ENCODE results near the gene TMTC1. TPM values are rescaled to one million over a fixed set of nuclear protein-coding genes. Genes with fewer than 3 reads are reported as not detected.

Gene TMTC1
- total RNA-seq, 1 donor from 2014 or later: 35.3 TPM

DNA sequence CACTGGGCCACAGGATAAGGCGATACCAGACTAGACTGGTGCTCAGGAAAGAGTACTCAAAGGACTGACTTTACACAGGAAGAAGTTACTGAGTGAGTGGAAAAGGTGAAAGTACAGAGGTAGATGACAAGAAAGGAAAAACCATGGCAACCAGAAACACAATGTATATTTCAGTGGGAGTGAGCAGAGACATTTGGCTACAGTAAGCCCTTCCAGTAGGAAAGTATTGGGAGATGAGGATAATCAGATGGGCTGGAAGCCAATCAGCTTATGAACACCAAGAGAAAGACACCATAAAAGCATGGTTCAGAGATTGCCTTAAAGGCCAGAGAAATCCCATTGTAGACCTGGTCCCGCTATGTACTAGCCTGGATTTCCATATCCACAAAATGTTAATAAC lies 51.6 kb downstream of the TMTC1 start:
- Mint-ChIP-seq H3K36me3 (ENCODE audit: unreplicated experiment) (peaks cover 14% of the 10 kb centered on the region), H3K4me1 (ENCODE audit: unreplicated experiment) (peaks cover 39% of the 10 kb centered on the region), H3K4me3 (ENCODE audit: unreplicated experiment) (no peak overlapping the region), H3K27me3 (ENCODE audit: unreplicated experiment) (no peaks in the 10 kb centered on the region), H3K9me3 (ENCODE audit: unreplicated experiment) (no peaks in the 10 kb centered on the region), H3K27ac (ENCODE audit: unreplicated experiment) (no peak overlapping the region)
- no peak for DNase-seq (ENCODE audit: extremely low spot score, unreplicated experiment)
- no peak for TF ChIP-seq CTCF (IDR thresholded peaks at IDR 0.05)

DNA sequence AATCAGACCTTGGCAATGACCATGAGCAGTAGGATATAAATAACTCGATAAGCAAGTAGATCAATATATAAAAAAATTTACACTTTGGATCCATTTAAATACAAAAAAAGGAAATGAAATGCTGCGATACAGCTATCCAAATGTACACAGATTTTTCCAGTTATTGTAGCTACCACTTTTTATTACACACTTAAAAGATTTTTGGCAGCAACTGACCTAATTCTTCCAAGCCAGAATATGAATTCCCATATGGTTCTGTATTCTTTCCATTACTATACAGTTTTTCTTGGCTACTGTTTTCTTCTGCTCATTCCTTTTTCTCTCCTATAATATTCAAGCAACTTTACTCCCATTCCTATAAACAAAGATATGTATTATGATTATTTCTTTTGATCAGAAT lies 52.2 kb downstream of the TMTC1 start:
- Mint-ChIP-seq H3K4me1 (ENCODE audit: unreplicated experiment) (peaks cover 44% of the 10 kb centered on the region), H3K27ac (ENCODE audit: unreplicated experiment) (peak overlapping the region; percentile 42), H3K36me3 (ENCODE audit: unreplicated experiment) (peaks cover 12% of the 10 kb centered on the region), H3K27me3 (ENCODE audit: unreplicated experiment) (no peaks in the 10 kb centered on the region), H3K9me3 (ENCODE audit: unreplicated experiment) (no peaks in the 10 kb centered on the region), H3K4me3 (ENCODE audit: unreplicated experiment) (no peak overlapping the region)
- DNase-seq (ENCODE audit: extremely low spot score, unreplicated experiment): no peak
- no peak for TF ChIP-seq CTCF (IDR thresholded peaks at IDR 0.05)

GRCh38 chr12:29730481-29730880 lies 53.3 kb downstream of the TMTC1 start:
- no peak for TF ChIP-seq CTCF (IDR thresholded peaks at IDR 0.05)
- Mint-ChIP-seq H3K36me3 (ENCODE audit: unreplicated experiment) (peaks cover 8% of the 10 kb centered on the region), H3K9me3 (ENCODE audit: unreplicated experiment) (no peaks in the 10 kb centered on the region), H3K4me1 (ENCODE audit: unreplicated experiment) (peaks cover 55% of the 10 kb centered on the region), H3K27ac (ENCODE audit: unreplicated experiment) (no peak overlapping the region), H3K27me3 (ENCODE audit: unreplicated experiment) (no peaks in the 10 kb centered on the region), H3K4me3 (ENCODE audit: unreplicated experiment) (no peak overlapping the region)
- no peak for DNase-seq (ENCODE audit: extremely low spot score, unreplicated experiment)

DNA sequence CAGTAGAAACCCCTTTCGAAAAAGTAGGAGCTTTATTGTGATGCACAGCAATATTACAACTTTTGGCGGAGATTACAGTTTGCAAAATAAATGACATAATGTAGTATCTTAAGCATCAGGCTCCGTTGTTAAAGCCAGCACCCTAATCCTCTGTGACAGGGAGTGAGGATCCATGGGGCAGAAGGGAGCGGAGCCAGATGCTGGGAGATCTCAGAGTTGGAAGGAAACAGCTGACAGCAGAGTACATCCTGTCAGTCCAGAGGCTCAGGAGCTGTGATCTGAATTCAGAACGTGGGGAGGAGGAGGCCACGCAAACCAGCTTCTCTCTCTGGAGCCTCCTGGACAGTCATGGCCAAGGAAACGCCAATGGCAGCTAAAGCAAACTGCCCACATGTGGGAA lies 55.7 kb downstream of the TMTC1 start:
- peaks cover 6% of the 10 kb centered on the region for H3K36me3 Mint-ChIP-seq (ENCODE audit: unreplicated experiment)
- no peak for TF ChIP-seq CTCF (IDR thresholded peaks at IDR 0.05)
- no peak overlapping the region for H3K4me3 Mint-ChIP-seq (ENCODE audit: unreplicated experiment)
- H3K27ac Mint-ChIP-seq (ENCODE audit: unreplicated experiment): no peak overlapping the region
- DNase-seq (ENCODE audit: extremely low spot score, unreplicated experiment): no peak
- no peaks in the 10 kb centered on the region for H3K27me3 Mint-ChIP-seq (ENCODE audit: unreplicated experiment)
- H3K9me3 Mint-ChIP-seq (ENCODE audit: unreplicated experiment): no peaks in the 10 kb centered on the region
- peaks cover 60% of the 10 kb centered on the region for H3K4me1 Mint-ChIP-seq (ENCODE audit: unreplicated experiment)

DNA sequence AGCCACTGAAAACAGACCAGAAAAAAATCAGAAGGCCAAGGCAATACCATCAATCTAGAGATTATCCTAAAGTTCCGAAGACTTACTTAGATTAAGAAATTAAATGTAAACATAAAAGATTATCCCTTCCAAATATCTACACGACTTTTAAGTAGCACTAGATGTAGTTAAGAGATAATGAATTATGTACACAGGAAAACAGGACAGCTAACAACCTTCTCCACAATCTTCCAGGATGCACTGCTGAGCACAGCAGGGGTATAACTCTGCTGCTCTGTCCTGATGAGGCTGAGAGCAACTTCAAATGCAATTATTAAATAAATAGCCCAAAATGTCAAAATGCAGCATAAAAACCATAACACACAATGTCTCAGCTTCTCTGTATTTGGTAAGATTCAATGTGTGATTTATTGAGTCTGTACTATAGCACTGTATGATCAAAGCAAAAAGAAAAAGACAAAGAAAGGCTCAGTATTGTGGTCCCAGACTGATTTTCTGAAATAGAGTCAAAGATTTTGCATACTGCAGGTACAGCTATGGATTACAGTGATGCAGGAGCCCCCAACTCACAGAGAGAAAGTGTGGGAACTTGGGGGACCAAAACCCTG lies 56.9 kb downstream of the TMTC1 start:
- DNase-seq (ENCODE audit: extremely low spot score, unreplicated experiment): no peak
- Mint-ChIP-seq H3K4me3 (ENCODE audit: unreplicated experiment) (peak overlapping the region; percentile 24), H3K27me3 (ENCODE audit: unreplicated experiment) (no peaks in the 10 kb centered on the region), H3K27ac (ENCODE audit: unreplicated experiment) (peak overlapping the region; percentile 88), H3K4me1 (ENCODE audit: unreplicated experiment) (peaks cover 52% of the 10 kb centered on the region), H3K36me3 (ENCODE audit: unreplicated experiment) (peaks cover 6% of the 10 kb centered on the region), H3K9me3 (ENCODE audit: unreplicated experiment) (no peaks in the 10 kb centered on the region)
- TF ChIP-seq CTCF (IDR thresholded peaks at IDR 0.05): no peak

Data from osteocyte (in vitro differentiated cells).